Activated B cell treated with CpG ODN at 0.5 μM for 24 hours (primary cell): ENCODE data around the gene RXRA. TPM values are rescaled to one million over a fixed set of nuclear protein-coding genes. Genes with fewer than 3 reads are reported as not detected.

Source experiments
- ATAC-seq: fragments of 200-7000 bp; cut with Tn5 transposase; one replicate; pipeline ENCODE4 v1.10.0; 2021; ENCODE audit warnings: low read depth, mild to moderate bottlenecking, moderate library complexity
- CTCF ChIA-PET: fragments of 350-600 bp; sonication (Branson Sonifier 250); formaldehyde crosslinking; loops from one replicate; lab custom pipeline; 2021; ENCODE audit warnings: antibody characterized with exemption; lab: Charles Lee
- POLR2A ChIA-PET: fragments of 350-600 bp; sonication (Branson Sonifier 250); formaldehyde crosslinking; loops from one replicate; lab custom pipeline; 2021; ENCODE audit warnings: antibody characterized with exemption; lab: Charles Lee
- DNase-seq: peaks from one replicate; pipeline ENCODE4 v3.0.0; 2022
- H3K27ac Mint-ChIP-seq: one replicate; pipeline ENCODE4 v1.8.0; 2020; ENCODE audit warnings: mixed read lengths
- H3K27me3 Mint-ChIP-seq: one replicate; pipeline ENCODE4 v1.8.0; 2021; ENCODE audit warnings: mixed read lengths
- H3K36me3 Mint-ChIP-seq: one replicate; pipeline ENCODE4 v1.8.0; 2021; ENCODE audit warnings: low read depth, mixed read lengths
- H3K4me1 Mint-ChIP-seq: one replicate; pipeline ENCODE4 v1.8.0; 2021; ENCODE audit warnings: mixed read lengths
- H3K4me3 Mint-ChIP-seq: one replicate; pipeline ENCODE4 v1.8.0; 2020; ENCODE audit warnings: mild to moderate bottlenecking, mixed read lengths
- H3K9me3 Mint-ChIP-seq: one replicate; pipeline ENCODE4 v1.8.0; 2020; ENCODE audit warnings: mixed read lengths
- intact Hi-C: fragments of 100-400 bp; cut with micrococcal nuclease; formaldehyde crosslinking; loops from one replicate; pipeline ENCODE4 v1.15.1; 2024
- total RNA-seq: library from RNA; stranded (reverse); gene quantifications from 2 replicates; pipeline ENCODE4 v1.2.3, GENCODE V29; 2022
- TF ChIP-seq, protein P1 (sequence below): fragments of 200-600 bp; IDR thresholded peaks from one replicate; pipeline ENCODE4 v1.8.0; 2022; ENCODE audit warnings: antibody characterized with exemption, mild to moderate bottlenecking

RXRA gene
- total RNA-seq, 1 donor from 2014 or later = 5.0 TPM

DNA sequence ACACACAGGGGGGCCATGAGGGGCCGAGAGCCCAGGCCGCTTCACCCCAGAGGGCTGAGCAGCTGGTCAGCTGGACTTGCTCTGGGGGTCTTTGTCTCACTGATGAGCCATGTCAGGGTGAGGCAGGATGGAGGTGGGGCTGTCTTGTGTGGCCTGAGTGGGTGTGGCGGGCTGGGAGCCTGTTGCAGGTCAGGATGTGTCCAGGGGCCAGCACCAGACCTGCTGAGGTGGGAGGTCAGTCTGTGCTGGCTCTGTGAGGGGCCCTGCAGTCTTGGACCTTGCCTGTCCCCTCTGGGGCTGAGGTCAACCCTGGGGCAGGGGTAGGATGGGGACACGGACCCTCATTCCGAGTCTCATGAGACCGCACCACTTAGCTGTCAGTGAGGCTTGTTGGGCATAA is 56.9 kb downstream of the RXRA start:
- DNase-seq (no peak), ATAC-seq (no peak)
- H3K4me3 Mint-ChIP-seq = no peak overlapping the region
- ChIA-PET POLR2A (interaction anchor here (1.1 kb wide), 1 partner anchor 21 kb away, joined by 3 read pairs; no protein-coding TSS in a partner anchor), CTCF (no interaction called here)
- H3K36me3 Mint-ChIP-seq = no peaks in the 10 kb centered on the region
- intact Hi-C loops = no loop called here
- peaks cover 2% of the 10 kb centered on the region for H3K27me3 Mint-ChIP-seq
- H3K4me1 Mint-ChIP-seq = peaks cover 21% of the 10 kb centered on the region
- no peak overlapping the region for H3K27ac Mint-ChIP-seq
- TF ChIP-seq, protein P1, sequence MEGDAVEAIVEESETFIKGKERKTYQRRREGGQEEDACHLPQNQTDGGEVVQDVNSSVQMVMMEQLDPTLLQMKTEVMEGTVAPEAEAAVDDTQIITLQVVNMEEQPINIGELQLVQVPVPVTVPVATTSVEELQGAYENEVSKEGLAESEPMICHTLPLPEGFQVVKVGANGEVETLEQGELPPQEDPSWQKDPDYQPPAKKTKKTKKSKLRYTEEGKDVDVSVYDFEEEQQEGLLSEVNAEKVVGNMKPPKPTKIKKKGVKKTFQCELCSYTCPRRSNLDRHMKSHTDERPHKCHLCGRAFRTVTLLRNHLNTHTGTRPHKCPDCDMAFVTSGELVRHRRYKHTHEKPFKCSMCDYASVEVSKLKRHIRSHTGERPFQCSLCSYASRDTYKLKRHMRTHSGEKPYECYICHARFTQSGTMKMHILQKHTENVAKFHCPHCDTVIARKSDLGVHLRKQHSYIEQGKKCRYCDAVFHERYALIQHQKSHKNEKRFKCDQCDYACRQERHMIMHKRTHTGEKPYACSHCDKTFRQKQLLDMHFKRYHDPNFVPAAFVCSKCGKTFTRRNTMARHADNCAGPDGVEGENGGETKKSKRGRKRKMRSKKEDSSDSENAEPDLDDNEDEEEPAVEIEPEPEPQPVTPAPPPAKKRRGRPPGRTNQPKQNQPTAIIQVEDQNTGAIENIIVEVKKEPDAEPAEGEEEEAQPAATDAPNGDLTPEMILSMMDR = no peak
- H3K9me3 Mint-ChIP-seq = no peaks in the 10 kb centered on the region

- Mint-ChIP-seq H3K9me3 (no peaks in the 10 kb centered on the region), H3K4me3 (no peak overlapping the region), H3K36me3 (no peaks in the 10 kb centered on the region), H3K4me1 (peaks cover 24% of the 10 kb centered on the region), H3K27me3 (peaks cover 2% of the 10 kb centered on the region), H3K27ac (no peak overlapping the region)
- ChIA-PET POLR2A (interaction anchor here (0.5 kb wide), 1 partner anchor 214 kb away, joined by 3 read pairs; no protein-coding TSS in a partner anchor), CTCF (no interaction called here)
- intact Hi-C loops = no loop called here
- DNase-seq (no peak), ATAC-seq (no peak)
- TF ChIP-seq, protein P1 = no peak
Measured at GRCh38 chr9:134384811-134385479, 58.7 kb downstream of the RXRA start.

- TF ChIP-seq, protein P1 = no peak
- POLR2A ChIA-PET = no interaction called here
- CTCF ChIA-PET = no interaction called here
- ATAC-seq = no peak
- no peak overlapping the region for H3K27ac Mint-ChIP-seq
- no peak for DNase-seq
- no peak overlapping the region for H3K4me3 Mint-ChIP-seq
- H3K4me1 Mint-ChIP-seq = peaks cover 32% of the 10 kb centered on the region
- intact Hi-C loops = no loop called here
- peaks cover 2% of the 10 kb centered on the region for H3K27me3 Mint-ChIP-seq
- no peaks in the 10 kb centered on the region for H3K9me3 Mint-ChIP-seq
- no peaks in the 10 kb centered on the region for H3K36me3 Mint-ChIP-seq
Measured at GRCh38 chr9:134385915-134386314, 59.7 kb downstream of the RXRA start.

GRCh38 chr9:134386951-134387831 is 60.9 kb downstream of the RXRA start:
- Mint-ChIP-seq H3K27me3 (no peaks in the 10 kb centered on the region), H3K4me3 (no peak overlapping the region), H3K27ac (no peak overlapping the region), H3K4me1 (peaks cover 33% of the 10 kb centered on the region), H3K36me3 (no peaks in the 10 kb centered on the region), H3K9me3 (no peaks in the 10 kb centered on the region)
- POLR2A ChIA-PET = no interaction called here
- TF ChIP-seq, protein P1 = no peak
- intact Hi-C loops = no loop called here
- CTCF ChIA-PET = no interaction called here
- DNase-seq = no peak
- no peak for ATAC-seq

DNA sequence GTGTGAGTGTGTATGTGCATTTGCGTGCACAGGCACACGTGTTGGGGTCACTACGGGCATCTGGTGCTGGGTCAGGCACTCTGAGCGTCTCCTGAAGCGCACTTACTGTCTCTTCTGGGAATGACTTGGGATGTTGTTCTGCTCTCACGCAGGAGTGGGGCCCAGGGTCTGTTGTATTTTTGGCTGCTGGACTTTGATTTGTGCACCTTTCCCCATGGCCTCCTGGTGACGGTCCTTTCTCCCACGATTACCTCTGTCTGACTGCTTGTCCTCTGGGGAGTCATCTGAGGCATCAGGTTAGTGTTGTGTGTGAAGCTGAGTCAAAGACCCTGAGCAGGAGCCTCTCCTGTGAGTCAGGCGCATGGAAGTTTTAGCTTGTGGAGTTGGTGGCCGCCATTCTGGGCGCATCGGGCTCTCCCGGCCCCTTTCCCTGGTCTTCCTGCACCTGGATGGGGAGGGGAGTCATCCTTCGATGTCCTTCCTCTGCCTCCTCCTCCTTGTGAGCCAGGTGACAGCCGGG is 62.1 kb downstream of the RXRA start:
- ChIA-PET CTCF (no interaction called here), POLR2A (no interaction called here)
- ATAC-seq (no peak), DNase-seq (no peak)
- H3K4me3 Mint-ChIP-seq = no peak overlapping the region
- no peak overlapping the region for H3K27ac Mint-ChIP-seq
- H3K36me3 Mint-ChIP-seq = no peaks in the 10 kb centered on the region
- no peaks in the 10 kb centered on the region for H3K27me3 Mint-ChIP-seq
- TF ChIP-seq, protein P1 = no peak
- H3K9me3 Mint-ChIP-seq = no peaks in the 10 kb centered on the region
- intact Hi-C loops = no loop called here
- H3K4me1 Mint-ChIP-seq = peaks cover 39% of the 10 kb centered on the region
